Stromal cell of bone marrow (primary cell): ENCODE measurements around the gene CWF19L1.
"Not testable (repeated sequence)": the region's sequence is repeated elsewhere in the genome, so short reads cannot be mapped to it uniquely, and the experiment has no call there.

Source experiments
- DNase-seq: peaks from one replicate; pipeline ENCODE4 v3.0.0-alpha.2; 2012; ENCODE audit warnings: low read depth

The CWF19L1 gene

DNA sequence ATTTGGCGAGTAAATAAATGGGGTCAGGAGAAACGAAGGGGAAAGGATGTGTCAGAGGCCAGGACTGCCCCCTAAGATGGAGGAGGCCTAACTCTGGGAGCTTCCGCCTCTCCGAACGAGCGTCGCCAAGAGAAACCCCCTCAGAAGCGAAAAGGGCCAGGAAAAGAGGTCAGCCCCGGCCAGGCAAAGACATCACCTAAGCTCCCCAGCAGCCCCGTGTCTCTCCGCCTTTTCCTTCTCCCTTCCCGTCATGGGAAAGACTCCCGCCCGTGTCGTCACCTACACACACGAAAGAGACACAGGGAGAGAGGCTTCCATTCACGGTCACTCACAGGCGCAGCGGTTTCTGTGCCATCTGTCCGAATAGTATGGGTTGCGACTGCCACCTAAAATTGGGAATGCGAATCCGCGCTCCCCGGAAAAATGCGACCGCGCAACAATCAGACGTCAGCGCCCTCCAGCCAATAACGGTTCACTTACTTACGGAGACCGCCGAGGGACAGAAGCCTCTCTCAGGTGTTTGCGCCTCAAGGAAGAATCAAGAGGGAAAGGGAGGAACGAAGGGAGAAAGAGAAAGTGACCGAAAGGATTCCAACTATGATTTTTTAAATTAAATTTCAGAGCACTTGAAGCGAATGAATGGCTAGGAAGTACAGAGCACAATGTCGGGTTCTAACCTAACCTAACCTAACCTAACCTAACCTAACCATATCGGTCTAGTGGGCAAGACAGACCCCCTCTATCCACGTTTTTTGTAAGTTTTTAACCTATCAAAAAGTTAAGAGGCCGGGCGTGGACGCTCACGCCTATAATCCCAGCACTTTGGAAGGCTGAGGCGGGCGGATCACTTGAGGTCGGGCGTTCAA is at the start of gene CWF19L1:
Gene CWF19L1 (minus strand): TSS at position 400 of the 866 bp plus-strand sequence. CDS start 45 bp downstream, at position 355.
- DNase-seq, result peak; percentile 79

GRCh38 chr10:100315615-100316014 is 48.2 kb upstream of the CWF19L1 start:
- no peak for DNase-seq

DNA sequence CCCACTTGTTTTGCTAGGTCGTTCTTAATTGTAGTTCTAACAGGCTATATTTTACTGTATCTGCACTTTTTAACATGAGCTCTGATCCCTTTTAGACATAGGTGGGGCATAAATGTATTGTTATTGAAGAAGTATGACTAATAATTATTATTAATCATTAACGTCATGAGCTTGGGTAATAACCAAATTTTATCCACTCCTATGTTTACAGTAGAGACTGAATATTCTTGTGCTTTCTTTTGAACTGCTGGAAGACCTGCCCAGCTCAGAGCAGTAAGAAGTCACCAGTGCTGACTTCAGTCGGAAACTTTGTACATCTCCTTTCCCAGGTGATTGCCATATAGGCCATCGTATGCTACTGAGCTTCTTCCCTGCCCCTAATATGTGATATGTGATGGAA is 43.9 kb upstream of the CWF19L1 start:
- DNase-seq, result no peak

DNA sequence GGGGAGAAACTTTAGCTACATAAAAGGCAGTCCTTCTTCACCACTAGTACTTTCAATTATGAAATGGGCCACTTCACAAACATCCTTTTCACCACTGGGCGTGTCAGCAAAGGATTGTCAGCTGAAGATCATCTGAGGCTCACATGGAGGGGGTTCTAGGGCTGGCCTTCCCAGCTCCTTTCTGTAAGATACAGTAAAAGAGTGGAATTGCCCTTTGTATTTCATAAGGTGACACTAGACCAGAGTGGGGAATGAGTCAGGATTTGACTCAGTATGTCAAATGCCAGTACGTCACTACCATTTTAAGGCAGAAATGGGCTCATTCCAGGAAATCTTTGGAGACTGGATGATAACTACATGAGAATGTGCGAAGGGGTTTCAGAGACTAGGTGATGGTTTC is 40.2 kb upstream of the CWF19L1 start:
- DNase-seq, result peak; percentile 60

DNA sequence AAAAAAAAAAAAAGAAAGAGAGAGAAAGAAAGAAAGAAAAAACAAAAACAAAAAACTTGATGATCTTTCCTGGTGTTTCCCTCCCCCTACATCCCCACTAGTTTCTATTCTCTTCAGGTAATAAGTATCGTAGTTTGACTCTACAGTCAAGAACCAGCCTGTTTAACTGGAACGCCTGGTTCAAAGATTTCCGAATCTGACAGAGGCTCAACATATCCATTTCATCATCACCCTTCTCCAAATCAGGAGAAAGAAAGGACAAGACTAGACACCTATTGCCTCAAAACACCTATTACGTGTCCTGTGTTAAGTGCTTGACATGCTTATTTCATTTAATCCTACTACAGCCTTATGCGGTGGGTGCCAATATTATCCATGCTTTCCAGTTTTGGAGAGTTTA is 39.4 kb upstream of the CWF19L1 start:
- no peak for DNase-seq

- no peak for DNase-seq
Measured at GRCh38 chr10:100304414-100304813, 37.0 kb upstream of the CWF19L1 start.

DNA sequence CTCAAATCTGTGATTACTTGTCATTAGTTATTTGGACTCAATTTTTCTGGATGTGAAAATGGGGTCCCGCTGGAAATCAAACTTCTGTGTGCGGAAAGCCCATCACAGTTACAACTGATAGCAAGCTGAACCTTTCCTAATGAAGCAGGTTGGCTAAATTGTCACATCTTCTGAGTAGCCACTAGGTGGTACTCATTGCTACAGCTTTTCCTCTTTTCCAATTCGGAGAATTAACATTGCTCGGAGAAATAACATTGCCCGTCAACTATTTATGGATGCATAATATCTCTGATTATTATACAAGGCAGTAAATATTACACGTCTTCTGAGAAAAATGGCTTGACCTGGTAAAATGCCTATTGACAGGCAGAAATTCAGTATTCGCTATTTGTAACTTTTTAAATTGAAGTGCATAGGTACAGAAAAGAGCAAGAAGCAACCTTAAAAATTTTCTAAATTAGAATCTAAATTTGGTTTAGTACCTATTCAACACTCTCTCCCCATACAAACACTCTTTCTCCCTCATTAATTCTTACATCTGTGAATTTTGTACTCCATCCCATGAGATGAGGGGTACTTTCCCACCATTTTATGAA is 36.4 kb upstream of the CWF19L1 start:
- DNase-seq, result no peak

DNA sequence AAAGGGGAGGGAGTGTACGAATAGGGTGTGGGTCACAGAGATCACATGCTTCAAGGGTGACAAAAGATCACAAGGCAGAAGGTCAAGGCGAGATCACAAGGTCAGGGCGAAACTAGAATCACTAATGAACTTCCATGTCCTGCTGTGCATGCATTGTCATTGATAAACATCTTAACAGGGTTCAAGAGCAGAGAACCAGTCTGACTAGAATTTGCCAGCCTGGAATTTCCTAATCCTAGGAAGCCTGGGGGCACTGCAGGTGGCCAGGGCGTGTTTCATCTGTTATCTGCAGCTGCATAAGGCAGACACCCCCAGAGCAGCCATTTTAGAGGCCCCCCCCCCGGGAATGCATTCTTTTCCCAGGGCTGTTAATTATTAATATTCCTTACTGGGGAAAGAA is 33.7 kb upstream of the CWF19L1 start:
- not testable (repeated sequence) for DNase-seq

DNA sequence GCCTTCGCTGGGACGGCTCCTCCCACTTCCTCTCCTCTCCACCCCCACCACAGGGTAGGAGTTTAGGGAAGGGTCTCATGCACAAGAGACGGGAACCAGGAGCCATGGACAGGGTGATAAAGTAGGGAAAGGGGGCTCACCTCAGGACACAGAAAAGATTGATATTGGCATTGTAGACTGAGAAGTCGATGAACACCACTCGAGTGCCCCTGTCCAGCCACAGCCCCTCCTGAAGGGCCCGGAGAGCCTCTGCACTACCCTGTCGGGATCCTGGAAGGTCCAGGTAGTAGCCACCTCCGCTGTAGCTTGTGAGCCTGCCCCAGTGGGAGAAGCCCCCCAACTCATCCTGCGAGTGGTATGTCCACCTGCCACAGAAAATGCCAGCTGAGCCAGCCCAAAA is 29.8 kb upstream of the CWF19L1 start:
- no peak for DNase-seq

DNA sequence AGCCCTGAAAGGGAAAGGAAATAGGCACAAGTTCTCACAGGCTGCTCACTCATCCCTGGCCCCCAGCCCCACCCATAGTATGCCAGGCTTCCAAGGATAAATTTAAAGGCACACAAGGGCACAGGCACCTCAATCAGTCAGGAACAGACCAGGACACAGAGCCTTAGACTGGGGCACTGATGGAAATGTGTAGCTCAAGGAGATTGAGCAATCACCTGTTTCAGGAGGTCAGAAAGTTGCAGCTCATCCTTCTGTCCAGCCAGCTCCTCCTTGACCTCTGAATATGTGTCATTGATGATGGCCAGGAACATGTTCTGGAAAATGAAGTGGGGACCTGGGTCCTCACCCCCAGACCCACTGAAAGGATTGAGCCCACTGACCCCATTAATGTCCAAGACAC is 25.6 kb upstream of the CWF19L1 start:
- DNase-seq, result no peak

- DNase-seq, result not testable (repeated sequence)
Measured at GRCh38 chr10:100292300-100292699, 24.9 kb upstream of the CWF19L1 start.

GRCh38 chr10:100291356-100291755 is 23.9 kb upstream of the CWF19L1 start:
- DNase-seq, result no peak

DNA sequence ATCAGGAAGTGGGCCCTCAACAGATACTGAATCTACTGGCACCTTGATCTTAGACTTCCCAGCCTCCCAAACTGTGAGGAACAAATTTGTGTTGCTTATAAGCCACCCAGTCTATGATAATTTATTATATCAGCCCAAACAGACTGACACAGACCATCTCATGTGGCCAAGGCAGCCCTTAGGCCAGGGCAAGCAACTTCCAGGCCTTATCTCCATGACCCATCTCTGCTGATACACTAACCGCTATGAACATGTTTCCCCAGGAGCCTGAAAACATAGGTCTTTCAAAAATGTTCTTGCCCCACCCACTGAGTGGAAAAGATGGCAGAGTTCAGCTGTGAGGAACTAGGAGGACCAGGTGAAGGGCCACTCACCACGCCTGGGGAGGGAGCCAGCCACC is 22.2 kb upstream of the CWF19L1 start:
- no peak for DNase-seq

GRCh38 chr10:100288196-100288595 is 20.8 kb upstream of the CWF19L1 start:
- no peak for DNase-seq

DNA sequence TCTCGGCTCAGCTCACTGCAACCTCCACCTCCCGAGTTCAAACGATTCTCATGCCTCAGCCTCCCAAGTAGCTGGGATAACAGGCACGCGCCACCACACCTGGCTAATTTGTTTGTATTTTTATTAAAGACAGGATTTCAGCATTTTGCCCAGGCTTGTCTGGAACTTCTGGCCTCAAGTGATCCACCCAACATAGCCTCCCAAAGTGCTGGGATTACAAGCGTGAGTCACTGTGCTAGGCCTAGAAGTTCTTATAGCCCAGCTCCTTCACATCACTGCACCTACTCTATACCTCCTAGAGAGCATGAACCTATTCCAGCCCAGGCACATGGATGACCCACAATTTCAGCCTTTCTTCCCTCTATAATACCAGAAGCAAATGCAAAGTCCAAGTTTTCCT is 20.3 kb upstream of the CWF19L1 start:
- no peak for DNase-seq

DNA sequence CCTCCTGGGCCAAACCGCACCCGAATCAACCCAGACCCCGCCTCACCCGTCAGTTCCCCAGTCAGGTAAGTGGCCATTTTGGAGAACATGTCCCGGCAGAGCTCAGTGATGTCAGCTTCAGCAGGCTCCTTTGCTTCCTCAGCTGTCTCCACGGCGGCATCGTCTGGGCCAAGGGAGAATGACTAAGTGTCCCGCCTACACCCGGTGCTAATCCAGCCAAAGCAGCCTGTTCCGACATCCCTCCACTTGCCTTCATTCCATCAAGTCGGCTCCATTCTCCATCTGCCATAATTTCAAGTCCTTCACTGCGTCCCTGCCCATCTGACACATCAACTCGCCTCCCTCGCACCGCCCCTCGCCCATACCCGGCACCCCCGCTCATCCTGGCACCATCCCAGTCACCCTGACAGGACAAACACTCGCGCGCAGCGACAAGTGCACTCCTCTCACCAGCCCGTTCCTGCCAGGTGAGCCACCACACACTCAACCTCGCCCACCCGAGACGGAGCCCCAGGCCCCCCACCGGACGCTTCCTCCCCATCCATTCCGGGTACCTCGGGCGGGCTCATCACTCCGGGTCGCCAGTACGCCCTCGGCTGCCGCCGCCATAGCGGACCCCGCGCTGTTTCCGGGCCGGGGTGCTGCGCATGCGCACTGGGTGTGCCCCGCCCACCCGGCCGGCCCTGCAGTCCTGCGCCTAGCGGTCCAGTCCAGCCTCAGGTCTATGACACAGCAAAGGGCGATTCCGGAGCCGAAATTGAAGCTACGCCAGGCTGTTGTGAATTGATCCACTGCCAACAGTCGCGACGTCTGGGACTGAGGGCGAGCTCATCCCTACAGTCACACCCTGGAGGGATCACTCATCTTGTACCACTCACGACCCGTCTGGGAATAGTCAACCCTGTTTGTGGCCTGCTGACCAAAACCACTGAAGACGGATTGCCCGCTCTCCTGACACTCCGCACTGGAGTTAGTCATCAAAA is 18.9 kb upstream of the CWF19L1 start, which contains the start of gene BLOC1S2:
Gene BLOC1S2 (minus strand): TSS at position 630 of the 983 bp plus-strand sequence. CDS start 21 bp downstream, at position 609.
- DNase-seq, result peak; percentile 86

DNA sequence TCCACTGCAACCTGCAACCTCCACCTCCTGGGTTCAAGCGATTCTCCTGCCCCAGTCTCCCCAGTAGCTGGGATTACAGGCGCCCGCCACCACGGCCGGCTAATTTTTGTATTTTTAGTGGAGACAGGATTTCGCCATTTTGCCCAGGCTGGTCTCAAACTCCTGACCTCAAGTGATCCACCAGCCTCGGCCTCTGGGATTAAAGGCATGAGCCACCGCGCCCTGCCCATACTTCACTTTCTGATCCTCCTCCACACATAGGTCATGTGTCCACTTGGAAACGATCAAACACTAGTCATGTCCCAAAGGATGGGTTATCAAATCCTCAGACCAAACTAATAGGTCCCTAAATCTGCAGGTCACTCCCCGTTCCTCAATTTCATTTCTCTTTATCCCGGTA is 17.9 kb upstream of the CWF19L1 start:
- DNase-seq, result not testable (repeated sequence)

DNA sequence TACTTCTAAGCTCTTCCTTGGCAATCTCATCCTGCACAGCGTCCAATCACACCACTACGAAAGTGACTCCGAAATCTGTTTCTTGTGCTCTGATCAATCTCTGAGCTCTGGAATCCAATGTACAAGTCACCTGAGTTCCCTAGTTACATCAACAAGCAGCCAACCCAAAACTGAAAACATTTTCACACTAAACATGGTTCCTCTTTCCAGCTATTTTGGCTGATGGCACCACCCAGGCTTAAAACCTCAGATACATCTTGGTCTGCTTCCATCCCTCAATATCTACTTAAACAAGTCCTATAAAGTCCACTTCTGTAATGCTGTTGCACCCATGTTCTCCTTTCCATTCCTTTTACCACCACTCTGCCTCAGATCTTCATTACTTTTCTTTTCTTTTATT is 15.5 kb upstream of the CWF19L1 start:
- DNase-seq, result no peak

DNA sequence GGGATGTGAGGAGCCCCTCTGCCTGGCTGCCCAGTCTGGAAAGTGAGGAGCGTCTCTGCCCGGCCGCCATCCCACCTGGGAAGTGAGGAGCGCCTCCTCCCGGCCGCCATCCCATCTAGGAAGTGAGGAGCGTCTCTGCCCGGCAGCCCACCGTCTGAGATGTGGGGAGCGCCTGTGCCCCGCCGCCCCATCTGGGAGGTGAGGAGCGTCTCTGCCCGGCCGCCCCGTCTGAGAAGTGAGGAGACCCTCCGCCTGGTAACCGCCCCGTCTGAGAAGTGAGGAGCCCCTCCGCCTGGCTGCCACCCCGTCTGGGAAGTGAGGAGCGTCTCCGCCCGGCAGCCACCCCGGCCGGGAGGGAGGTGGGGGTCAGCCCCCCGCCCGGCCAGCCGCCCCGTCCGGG is 9.5 kb upstream of the CWF19L1 start:
- not testable (repeated sequence) for DNase-seq

DNA sequence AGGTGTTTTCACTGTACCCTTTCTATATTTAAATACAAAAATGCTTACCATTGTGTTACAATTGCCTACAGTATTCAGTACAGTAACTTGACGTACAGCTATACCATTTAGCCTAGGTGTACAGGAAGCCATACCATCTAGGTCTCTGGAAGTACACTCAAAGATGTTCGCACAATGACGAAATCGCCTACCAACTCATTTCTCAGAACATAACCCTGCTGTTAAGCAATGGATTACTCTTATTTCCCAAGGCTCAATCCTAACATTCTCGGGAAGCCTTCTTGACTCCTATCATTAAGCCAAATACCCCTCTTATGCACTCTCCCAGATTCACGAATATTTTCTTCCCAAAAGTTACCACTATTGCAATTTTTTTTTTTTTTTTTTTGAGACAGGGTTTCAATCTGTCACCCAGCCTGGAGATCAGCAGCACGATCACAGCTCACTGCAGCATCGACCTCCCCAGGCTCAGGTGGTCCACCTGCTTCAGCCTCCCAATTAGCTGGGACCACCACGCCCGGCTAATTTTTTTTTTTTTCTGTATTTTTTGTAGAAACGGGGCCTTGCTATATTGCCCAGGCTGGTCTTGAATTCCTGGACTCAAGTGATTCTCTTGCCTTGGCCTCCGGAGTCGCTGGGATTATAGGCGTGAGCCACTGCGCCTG is 1.5 kb downstream of the CWF19L1 start:
- DNase-seq, result no peak

- DNase-seq, result no peak
Measured at GRCh38 chr10:100254191-100254590, 13.2 kb downstream of the CWF19L1 start.

- no peak for DNase-seq
Measured at GRCh38 chr10:100253041-100253440, 14.4 kb downstream of the CWF19L1 start.
